CD14-positive monocyte (primary cell): Measurements from ENCODE around the gene PLVAP. TPM values are rescaled to one million over a fixed set of nuclear protein-coding genes. Genes with fewer than 3 reads are reported as not detected.

ENCODE experiments used
- DNase-seq, 3 donors: peaks; one replicate each; pipeline ENCODE4 v3.0.0-alpha.2; 2011 to 2022
- H2AFZ ChIP-seq: 2 replicates; pipeline ENCODE4 v1.6.0; 2012; ENCODE audit warnings: mild to moderate bottlenecking, low read depth, low read length, inconsistent platforms; ENCODE audit not compliant: insufficient read depth, poor library complexity, severe bottlenecking
- H3K27ac ChIP-seq, 2 donors: 1 replicate in 1 of 2; 2 replicates in 1 of 2; pipeline ENCODE4 v1.5.1; 2012 to 2013; ENCODE audit warnings: low read length in 2 of 2, control low read depth in 1 of 2, inconsistent platforms in 1 of 2, low read depth in 1 of 2, mild to moderate bottlenecking in 1 of 2
- H3K27me3 ChIP-seq, 2 donors: one replicate each; pipeline versions ENCODE4 v1.6.0 to v1.6.1; 2011 to 2013; ENCODE audit warnings: low read length in 2 of 2; ENCODE audit not compliant: control insufficient read depth in 2 of 2, insufficient read depth in 2 of 2
- H3K36me3 ChIP-seq, 2 donors: replicated peaks in 1 of 2; 1 replicate in 1 of 2; 2 replicates in 1 of 2; pipeline versions ENCODE4 v1.5.1 to v1.6.1; 2012 to 2013; ENCODE audit warnings: low read length in 2 of 2, control low read depth in 1 of 2, inconsistent platforms in 1 of 2, mild to moderate bottlenecking in 1 of 2; ENCODE audit not compliant: insufficient read depth in 2 of 2, control insufficient read depth in 1 of 2
- H3K4me1 ChIP-seq, 2 donors: 1 replicate in 1 of 2; 2 replicates in 1 of 2; pipeline versions ENCODE4 v1.5.1 to v1.6.1; 2012 to 2013; ENCODE audit warnings: low read length in 2 of 2, control low read depth in 1 of 2, inconsistent platforms in 1 of 2, mild to moderate bottlenecking in 1 of 2, moderate library complexity in 1 of 2; ENCODE audit not compliant: insufficient read depth in 2 of 2, control insufficient read depth in 1 of 2
- H3K4me2 ChIP-seq: replicated peaks from 2 replicates; pipeline ENCODE3; 2012; ENCODE audit warnings: low read length, moderate library complexity, mild to moderate bottlenecking; ENCODE audit not compliant: poor library complexity, severe bottlenecking; ENCODE audit errors: extremely low read depth
- H3K4me3 ChIP-seq, 3 experiments: fragments of 200-600 bp in 1 of 3; sonication (generic) in 1 of 3; replicated peaks in 1 of 3; 1 replicate in 2 of 3; 2 replicates in 1 of 3; pipeline ENCODE4 v1.5.1; 2011 to 2013; ENCODE audit warnings: low read length in 3 of 3, mild to moderate bottlenecking in 3 of 3, control low read depth in 2 of 3, low read depth in 2 of 3, inconsistent platforms in 1 of 3, moderate library complexity in 1 of 3
- H3K79me2 ChIP-seq: 2 replicates; pipeline ENCODE4 v1.6.0; 2012; ENCODE audit warnings: mild to moderate bottlenecking, control low read depth, inconsistent platforms, low read length, moderate library complexity; ENCODE audit not compliant: insufficient read depth
- H3K9ac ChIP-seq: 2 replicates; pipeline ENCODE4 v1.6.0; 2017; ENCODE audit warnings: low read length, mild to moderate bottlenecking; ENCODE audit not compliant: insufficient read depth, poor library complexity, severe bottlenecking
- H3K9me3 ChIP-seq, 2 donors: replicated peaks in 1 of 2; 1 replicate in 1 of 2; 2 replicates in 1 of 2; pipeline versions ENCODE4 v1.5.1 to v1.6.1; 2012 to 2013; ENCODE audit warnings: low read length in 2 of 2, control low read depth in 1 of 2; ENCODE audit not compliant: control insufficient read depth in 1 of 2, insufficient read depth in 1 of 2
- H4K20me1 ChIP-seq: 2 replicates; pipeline ENCODE4 v1.6.0; 2012; ENCODE audit warnings: mild to moderate bottlenecking, low read length, control low read depth, moderate library complexity; ENCODE audit not compliant: insufficient read depth
- H3K27ac Mint-ChIP-seq, 7 donors: one replicate each; pipeline ENCODE4 v1.8.0; 2020; ENCODE audit warnings: mild to moderate bottlenecking in 7 of 7, mixed read lengths in 7 of 7, moderate library complexity in 6 of 7, inconsistent platforms in 2 of 7
- H3K27me3 Mint-ChIP-seq, 3 donors: one replicate each; pipeline ENCODE4 v1.8.0; 2021 to 2022; ENCODE audit warnings: low read depth in 3 of 3, mild to moderate bottlenecking in 3 of 3, mixed read lengths in 3 of 3, moderate library complexity in 3 of 3, inconsistent platforms in 1 of 3
- H3K36me3 Mint-ChIP-seq, 2 donors: one replicate each; pipeline ENCODE4 v1.8.0; 2020; ENCODE audit warnings: mixed read lengths in 2 of 2, inconsistent platforms in 1 of 2, mild to moderate bottlenecking in 1 of 2
- H3K4me1 Mint-ChIP-seq: one replicate; pipeline ENCODE4 v1.8.0; 2020; ENCODE audit warnings: mild to moderate bottlenecking, mixed read lengths
- H3K4me3 Mint-ChIP-seq, 2 donors: one replicate each; pipeline ENCODE4 v1.8.0; 2020; ENCODE audit warnings: mild to moderate bottlenecking in 2 of 2, mixed read lengths in 2 of 2, moderate library complexity in 1 of 2
- H3K9me3 Mint-ChIP-seq, 7 donors: one replicate each; pipeline ENCODE4 v1.8.0; 2020 to 2022; ENCODE audit warnings: mixed read lengths in 7 of 7, mild to moderate bottlenecking in 6 of 7, moderate library complexity in 6 of 7, inconsistent platforms in 2 of 7
- CTCF ChIP-seq: fragments of 200-600 bp; IDR thresholded peaks from one replicate; pipeline ENCODE4 v1.8.0; 2022; ENCODE audit warnings: antibody characterized with exemption, mild to moderate bottlenecking
- WGBS: methylation state at CpG from one replicate; pipeline ENCODE4 v1.1.5; 2013; ENCODE audit warnings: missing lambda C conversion rate; ENCODE audit not compliant: insufficient coverage; 5-methylcytosine and 5-hydroxymethylcytosine counted together
- intact Hi-C, 2 donors: fragments of 100-400 bp; cut with micrococcal nuclease; formaldehyde crosslinking; loops; one replicate each; pipeline versions ENCODE4 v1.15.0 to v1.15.1; 2023
- polyA plus RNA-seq, 3 donors: library from polyadenylated mRNA; depleted of rRNA in 1 of 3; unstranded in 2 of 3; stranded (reverse) in 1 of 3; fragments of 300-500 nt in 2 of 3; fragments of >200 nt in 1 of 3; fragmentation: Illumina TruSeq in 2 of 3; gene quantifications; 1 replicate in 2 of 3; 2 replicates in 1 of 3; pipeline ENCODE4 v1.2.3, GENCODE V29; 2012 to 2021

PLVAP gene
- polyA plus RNA-seq, 3 donors = 0.08 to 0.81 TPM; not detected in 1

GRCh38 chr19:17325881-17326594, 51.1 kb downstream of the PLVAP start:
- H3K27me3 Mint-ChIP-seq = peaks cover 27 to 56% (median 31%) of the 10 kb centered on the region in 3 donors

DNA sequence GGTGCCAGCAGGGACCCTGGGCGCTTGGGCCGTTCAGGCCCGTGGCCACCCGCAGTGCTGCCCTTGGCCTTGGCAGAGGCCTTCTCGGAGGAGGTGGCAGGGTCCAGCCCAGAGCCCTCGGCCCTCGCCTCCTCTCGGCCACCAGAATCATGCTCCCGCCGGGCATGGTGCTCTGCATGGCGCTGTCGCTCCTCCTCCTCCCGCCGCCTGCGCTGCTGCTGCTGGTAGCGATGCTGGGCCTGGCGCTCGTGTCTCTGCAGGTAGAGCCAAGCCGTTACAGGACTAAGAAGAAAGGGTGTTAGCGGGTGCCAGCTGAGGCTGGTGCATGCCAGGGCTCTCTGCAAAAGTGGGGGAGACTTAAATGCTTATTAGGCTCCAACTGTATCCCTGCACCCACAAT, 52.0 kb downstream of the PLVAP start:
- Histone ChIP-seq H3K9ac (no peak overlapping the region), H4K20me1 (peaks cover 46% of the 10 kb centered on the region), H3K79me2 (no peaks in the 10 kb centered on the region), H2AFZ (no peak overlapping the region), H3K9me3 (peaks cover 0 to 12% of the 10 kb centered on the region in 2 donors), H3K4me1 (peaks cover 21 to 28% of the 10 kb centered on the region in 2 donors), H3K27me3 (peaks cover 11 to 22% of the 10 kb centered on the region in 2 donors), H3K36me3 (peaks cover 25 to 36% of the 10 kb centered on the region in 2 donors), H3K4me2 (no peak overlapping the region), H3K27ac (no peak overlapping the region), H3K4me3 (no peak overlapping the region)
- no peak overlapping the region for H3K27ac Mint-ChIP-seq
- H3K36me3 Mint-ChIP-seq = peaks cover 25 to 53% of the 10 kb centered on the region in 2 donors
- WGBS = 98% methylated on average over 16 of the region's 20 CpGs
- H3K27me3 Mint-ChIP-seq = peaks cover 19 to 47% (median 25%) of the 10 kb centered on the region in 3 donors
- peaks cover 0 to 9% (median 3%) of the 10 kb centered on the region in 7 donors for H3K9me3 Mint-ChIP-seq
- no peak for DNase-seq
- intact Hi-C loops = no loop called here
- no peak overlapping the region for H3K4me3 Mint-ChIP-seq
- peaks cover 19% of the 10 kb centered on the region for H3K4me1 Mint-ChIP-seq
- no peak for TF ChIP-seq CTCF

More at GRCh38 chr19:17325881-17326594, 51.1 kb downstream of the PLVAP start:
- H3K4me1 ChIP-seq = peaks cover 21 to 28% of the 10 kb centered on the region in 2 donors
- H2AFZ ChIP-seq = no peak overlapping the region
- no peak for DNase-seq
- H3K9me3 ChIP-seq = peaks cover 0 to 12% of the 10 kb centered on the region in 2 donors
- no peak overlapping the region for H3K4me3 ChIP-seq
- H3K9me3 Mint-ChIP-seq = peaks cover 0 to 9% (median 6%) of the 10 kb centered on the region in 7 donors
- intact Hi-C loops = no loop called here
- TF ChIP-seq CTCF = no peak
- H3K9ac ChIP-seq = no peak overlapping the region
- peaks cover 20 to 27% of the 10 kb centered on the region in 2 donors for H3K36me3 ChIP-seq
- 98% methylated on average over 10 of the region's 17 CpGs for whole genome bisulfite sequencing
- H3K36me3 Mint-ChIP-seq = peaks cover 25 to 53% of the 10 kb centered on the region in 2 donors
- H3K27ac Mint-ChIP-seq = no peak overlapping the region
- H3K27me3 ChIP-seq = peaks cover 11 to 31% of the 10 kb centered on the region in 2 donors
- no peak overlapping the region for H3K27ac ChIP-seq
- H3K79me2 ChIP-seq = no peaks in the 10 kb centered on the region
- H3K4me2 ChIP-seq = no peak overlapping the region
- H3K4me3 Mint-ChIP-seq = no peak overlapping the region
- H3K4me1 Mint-ChIP-seq = peaks cover 19% of the 10 kb centered on the region
- peaks cover 45% of the 10 kb centered on the region for H4K20me1 ChIP-seq
